WTC11 (cell line): ENCODE measurements around the gene EML6. TPM values are rescaled to one million over a fixed set of nuclear protein-coding genes. Genes with fewer than 3 reads are reported as not detected.

Experiments used
- ATAC-seq: fragments of 200-7000 bp; cut with Tn5 transposase; 2 replicates; pipeline ENCODE4 v1.10.0; 2021; ENCODE audit warnings: mild to moderate bottlenecking, moderate library complexity
- CTCF ChIA-PET: fragments of 300-600 bp; sonication (Branson Sonifier 250); formaldehyde crosslinking; loops from one replicate; lab custom pipeline; 2021; ENCODE audit warnings: antibody characterized with exemption; lab: Charles Lee
- POLR2A ChIA-PET: fragments of 350-600 bp; sonication (Branson Sonifier 250); formaldehyde crosslinking; loops from one replicate; lab custom pipeline; 2021; ENCODE audit warnings: antibody characterized with exemption; lab: Charles Lee
- DNase-seq: peaks from one replicate; pipeline ENCODE4 v3.0.0; 2021; ENCODE audit warnings: low spot score
- H3K27ac Mint-ChIP-seq: 2 replicates; pipeline ENCODE4 v1.8.0; 2021; ENCODE audit warnings: mixed read lengths
- H3K27me3 Mint-ChIP-seq: 2 replicates; pipeline ENCODE4 v1.8.0; 2021; ENCODE audit warnings: low read depth, mild to moderate bottlenecking, moderate library complexity, mixed read lengths
- H3K36me3 Mint-ChIP-seq: 2 replicates; pipeline ENCODE4 v1.8.0; 2021; ENCODE audit warnings: mixed read lengths
- H3K4me1 Mint-ChIP-seq: 2 replicates; pipeline ENCODE4 v1.8.0; 2022; ENCODE audit warnings: mixed read lengths
- H3K4me3 Mint-ChIP-seq: 2 replicates; pipeline ENCODE4 v1.8.0; 2021; ENCODE audit warnings: mild to moderate bottlenecking, moderate library complexity, mixed read lengths
- H3K9me3 Mint-ChIP-seq: 2 replicates; pipeline ENCODE4 v1.8.0; 2021; ENCODE audit warnings: mixed read lengths
- CREM ChIP-seq: sonication (generic); formaldehyde crosslinking; IDR thresholded peaks from 2 replicates; pipeline ENCODE4 v1.8.1; 2022; ENCODE audit warnings: mild to moderate bottlenecking, missing genetic modification reagents, moderate library complexity
- ESRRA ChIP-seq: sonication (generic); formaldehyde crosslinking; IDR thresholded peaks from 2 replicates; pipeline ENCODE4 v1.8.1; 2022; ENCODE audit warnings: mild to moderate bottlenecking, missing genetic modification reagents, borderline replicate concordance
- FOXJ3 ChIP-seq: sonication (generic); formaldehyde crosslinking; IDR thresholded peaks from 2 replicates; pipeline ENCODE4 v1.9.0; 2021; ENCODE audit warnings: missing genetic modification reagents, mild to moderate bottlenecking, borderline replicate concordance
- IRF2 ChIP-seq: sonication (generic); formaldehyde crosslinking; IDR thresholded peaks from 2 replicates; pipeline ENCODE4 v1.8.0; 2022; ENCODE audit warnings: low read depth, missing genetic modification reagents, borderline replicate concordance
- RELA ChIP-seq: sonication (generic); formaldehyde crosslinking; IDR thresholded peaks from 2 replicates; pipeline ENCODE4 v1.8.1; 2022; ENCODE audit warnings: missing genetic modification reagents, mild to moderate bottlenecking, borderline replicate concordance
- RORB ChIP-seq: fragments of 250-450 bp; sonication (Bioruptor Pico); IDR thresholded peaks from 2 replicates; pipeline ENCODE4 v1.9.0; 2021; ENCODE audit warnings: mild to moderate bottlenecking
- SP1 ChIP-seq: sonication (generic); formaldehyde crosslinking; conservative IDR thresholded peaks from 2 replicates; pipeline ENCODE4 v1.8.1; 2022; ENCODE audit warnings: missing genetic modification reagents
- TP53 ChIP-seq: sonication (generic); formaldehyde crosslinking; IDR thresholded peaks from 2 replicates; pipeline ENCODE4 v1.8.1; 2023; ENCODE audit warnings: mild to moderate bottlenecking, missing genetic modification reagents
- ZNF219 ChIP-seq: sonication (generic); formaldehyde crosslinking; IDR thresholded peaks from 2 replicates; pipeline ENCODE4 v1.8.0; 2023; ENCODE audit warnings: missing genetic modification reagents, mild to moderate bottlenecking, borderline replicate concordance
- ZNF396 ChIP-seq: fragments of 250-450 bp; sonication (Bioruptor Pico); IDR thresholded peaks from 2 replicates; pipeline ENCODE4 v1.8.0; 2021; ENCODE audit warnings: mild to moderate bottlenecking, moderate library complexity, borderline replicate concordance
- total RNA-seq: library from RNA; stranded (reverse); gene quantifications from 3 replicates; pipeline ENCODE4 v1.2.3, GENCODE V29; 2021
- TF ChIP-seq, protein P1 (sequence below): sonication (generic); formaldehyde crosslinking; IDR thresholded peaks from 2 replicates; pipeline ENCODE4 v1.8.1; 2023; ENCODE audit warnings: mild to moderate bottlenecking, missing genetic modification reagents, borderline replicate concordance
- TF ChIP-seq, protein P2 (sequence below): fragments of 250-450 bp; sonication (Bioruptor Pico); IDR thresholded peaks from 2 replicates; pipeline ENCODE4 v1.9.0; 2021; ENCODE audit warnings: mild to moderate bottlenecking
- TF ChIP-seq, protein P3 (sequence below): sonication (generic); formaldehyde crosslinking; conservative IDR thresholded peaks from 2 replicates; pipeline ENCODE4 v1.8.1; 2023; ENCODE audit warnings: mild to moderate bottlenecking, low read depth, missing genetic modification reagents, moderate library complexity
- TF ChIP-seq, protein P4 (sequence below): sonication (generic); formaldehyde crosslinking; IDR thresholded peaks from 2 replicates; pipeline ENCODE4 v1.8.1; 2022; ENCODE audit warnings: mild to moderate bottlenecking, missing genetic modification reagents, moderate library complexity, borderline replicate concordance
- TF ChIP-seq, protein P5 (sequence below): sonication (generic); formaldehyde crosslinking; IDR thresholded peaks from 2 replicates; pipeline ENCODE4 v1.8.1; 2022; ENCODE audit warnings: mild to moderate bottlenecking, moderate library complexity, missing genetic modification reagents
- TF ChIP-seq, protein P6 (sequence below): sonication (generic); formaldehyde crosslinking; IDR thresholded peaks from 2 replicates; pipeline ENCODE4 v1.8.1; 2023; ENCODE audit warnings: mild to moderate bottlenecking, missing genetic modification reagents
- TF ChIP-seq, protein P7 (sequence below): fragments of 200-600 bp; IDR thresholded peaks from 2 replicates; pipeline ENCODE4 v1.8.0; 2022; ENCODE audit warnings: antibody characterized with exemption

EML6 gene
- total RNA-seq, 1 experiment from 2014 or later: 2.1 TPM

DNA sequence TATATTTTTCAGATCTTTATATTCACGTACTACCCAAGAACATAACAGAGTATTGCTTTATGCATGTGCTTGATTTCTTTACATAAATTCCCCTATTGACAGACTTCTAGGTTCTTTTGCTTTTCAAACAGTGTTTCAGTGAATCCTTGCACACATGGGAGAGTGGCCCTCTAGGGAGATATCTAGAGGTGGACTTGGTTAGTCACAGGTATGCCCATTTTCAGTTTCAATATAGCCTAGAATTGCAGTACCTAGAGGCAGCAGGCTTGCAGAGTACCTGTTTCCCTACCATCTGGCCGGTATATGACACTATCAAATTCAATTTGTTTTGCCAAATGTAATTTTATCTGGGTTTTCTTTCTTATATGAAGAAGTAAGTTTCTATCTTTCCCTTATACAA lies 36.8 kb downstream of the EML6 start:
- no peak for DNase-seq
- Mint-ChIP-seq H3K4me1 (peaks cover 24% of the 10 kb centered on the region), H3K27me3 (no peaks in the 10 kb centered on the region), H3K36me3 (no peaks in the 10 kb centered on the region)
- TF ChIP-seq ZNF396 (CRISPR knock-in tag): no peak
- TF ChIP-seq, all 79 proteins: peak for 0
- no peak for ATAC-seq
- no peak overlapping the region for H3K4me3 Mint-ChIP-seq
- no peak overlapping the region for H3K27ac Mint-ChIP-seq
- no peaks in the 10 kb centered on the region for H3K9me3 Mint-ChIP-seq
- POLR2A ChIA-PET: interaction anchor here (0.6 kb wide), 1 partner anchor 92 kb away, joined by 4 read pairs; no protein-coding TSS in a partner anchor
- CTCF ChIA-PET: no interaction called here

DNA sequence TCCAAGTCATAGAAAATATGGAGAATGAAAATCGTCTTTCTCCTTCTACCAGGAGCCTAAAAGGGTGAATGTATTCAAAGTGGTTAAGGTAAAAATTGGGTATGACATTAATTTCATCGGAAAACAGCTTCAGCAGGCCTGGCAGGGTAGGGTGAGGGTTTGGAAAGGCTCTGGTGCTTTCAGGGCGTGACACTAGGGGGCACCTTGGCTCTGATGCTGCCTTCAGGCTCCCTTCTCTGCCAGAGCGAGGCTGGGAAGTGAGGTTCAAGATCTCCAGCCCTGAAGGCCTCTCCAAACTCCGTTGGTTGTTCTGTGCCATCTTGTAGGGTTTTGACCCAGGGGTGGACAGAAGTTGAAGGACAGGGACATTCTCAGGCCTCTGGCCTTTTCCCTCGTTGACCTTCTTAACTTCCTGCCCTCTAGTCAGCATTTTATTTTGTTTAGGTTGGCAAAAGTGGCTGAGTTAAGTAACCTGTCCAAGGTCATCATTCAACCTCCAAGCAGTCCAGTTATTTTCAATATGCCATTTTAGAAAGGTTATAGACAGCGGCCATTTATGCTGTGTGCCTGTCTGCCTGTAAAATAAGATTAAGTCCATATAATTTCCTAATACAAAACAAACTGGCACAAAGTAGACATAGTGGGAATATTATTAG lies 40.3 kb downstream of the EML6 start:
- H3K27me3 Mint-ChIP-seq: no peaks in the 10 kb centered on the region
- peak; percentile 60 for DNase-seq

DNA sequence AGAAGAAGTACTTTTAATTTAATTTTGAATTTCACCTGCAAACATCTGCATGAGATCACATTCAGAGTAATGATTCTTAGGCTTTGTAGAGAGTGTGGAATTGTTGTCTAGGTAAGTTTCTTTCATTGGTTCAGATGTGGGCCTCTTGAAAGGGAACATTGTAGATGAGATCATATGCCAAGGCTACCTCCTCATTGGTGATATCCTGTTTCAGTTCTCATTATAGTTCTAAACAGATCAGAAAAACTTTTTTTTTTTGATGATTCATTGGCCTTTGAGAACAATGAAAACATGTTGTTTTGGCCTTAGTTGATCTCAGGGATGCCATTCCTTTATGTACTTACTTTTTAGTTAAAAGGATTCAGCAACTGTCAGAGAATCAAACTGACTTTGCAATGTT lies 44.5 kb downstream of the EML6 start:
- ChIA-PET CTCF (no interaction called here), POLR2A (no interaction called here)
- no peak overlapping the region for H3K27ac Mint-ChIP-seq
- no peaks in the 10 kb centered on the region for H3K36me3 Mint-ChIP-seq
- no peaks in the 10 kb centered on the region for H3K27me3 Mint-ChIP-seq
- no peaks in the 10 kb centered on the region for H3K9me3 Mint-ChIP-seq
- no peaks in the 10 kb centered on the region for H3K4me1 Mint-ChIP-seq
- DNase-seq: no peak
- no peak for ATAC-seq
- H3K4me3 Mint-ChIP-seq: no peak overlapping the region
- TF ChIP-seq, protein P1, sequence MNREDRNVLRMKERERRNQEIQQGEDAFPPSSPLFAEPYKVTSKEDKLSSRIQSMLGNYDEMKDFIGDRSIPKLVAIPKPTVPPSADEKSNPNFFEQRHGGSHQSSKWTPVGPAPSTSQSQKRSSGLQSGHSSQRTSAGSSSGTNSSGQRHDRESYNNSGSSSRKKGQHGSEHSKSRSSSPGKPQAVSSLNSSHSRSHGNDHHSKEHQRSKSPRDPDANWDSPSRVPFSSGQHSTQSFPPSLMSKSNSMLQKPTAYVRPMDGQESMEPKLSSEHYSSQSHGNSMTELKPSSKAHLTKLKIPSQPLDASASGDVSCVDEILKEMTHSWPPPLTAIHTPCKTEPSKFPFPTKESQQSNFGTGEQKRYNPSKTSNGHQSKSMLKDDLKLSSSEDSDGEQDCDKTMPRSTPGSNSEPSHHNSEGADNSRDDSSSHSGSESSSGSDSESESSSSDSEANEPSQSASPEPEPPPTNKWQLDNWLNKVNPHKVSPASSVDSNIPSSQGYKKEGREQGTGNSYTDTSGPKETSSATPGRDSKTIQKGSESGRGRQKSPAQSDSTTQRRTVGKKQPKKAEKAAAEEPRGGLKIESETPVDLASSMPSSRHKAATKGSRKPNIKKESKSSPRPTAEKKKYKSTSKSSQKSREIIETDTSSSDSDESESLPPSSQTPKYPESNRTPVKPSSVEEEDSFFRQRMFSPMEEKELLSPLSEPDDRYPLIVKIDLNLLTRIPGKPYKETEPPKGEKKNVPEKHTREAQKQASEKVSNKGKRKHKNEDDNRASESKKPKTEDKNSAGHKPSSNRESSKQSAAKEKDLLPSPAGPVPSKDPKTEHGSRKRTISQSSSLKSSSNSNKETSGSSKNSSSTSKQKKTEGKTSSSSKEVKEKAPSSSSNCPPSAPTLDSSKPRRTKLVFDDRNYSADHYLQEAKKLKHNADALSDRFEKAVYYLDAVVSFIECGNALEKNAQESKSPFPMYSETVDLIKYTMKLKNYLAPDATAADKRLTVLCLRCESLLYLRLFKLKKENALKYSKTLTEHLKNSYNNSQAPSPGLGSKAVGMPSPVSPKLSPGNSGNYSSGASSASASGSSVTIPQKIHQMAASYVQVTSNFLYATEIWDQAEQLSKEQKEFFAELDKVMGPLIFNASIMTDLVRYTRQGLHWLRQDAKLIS (CRISPR knock-in tag): no peak
- TF ChIP-seq, protein P2, sequence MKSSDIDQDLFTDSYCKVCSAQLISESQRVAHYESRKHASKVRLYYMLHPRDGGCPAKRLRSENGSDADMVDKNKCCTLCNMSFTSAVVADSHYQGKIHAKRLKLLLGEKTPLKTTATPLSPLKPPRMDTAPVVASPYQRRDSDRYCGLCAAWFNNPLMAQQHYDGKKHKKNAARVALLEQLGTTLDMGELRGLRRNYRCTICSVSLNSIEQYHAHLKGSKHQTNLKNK (CRISPR knock-in tag): no peak
- no peak for TF ChIP-seq CREM (CRISPR knock-in tag)
- no peak for TF ChIP-seq ZNF219 (CRISPR knock-in tag)
- TF ChIP-seq, protein P3, sequence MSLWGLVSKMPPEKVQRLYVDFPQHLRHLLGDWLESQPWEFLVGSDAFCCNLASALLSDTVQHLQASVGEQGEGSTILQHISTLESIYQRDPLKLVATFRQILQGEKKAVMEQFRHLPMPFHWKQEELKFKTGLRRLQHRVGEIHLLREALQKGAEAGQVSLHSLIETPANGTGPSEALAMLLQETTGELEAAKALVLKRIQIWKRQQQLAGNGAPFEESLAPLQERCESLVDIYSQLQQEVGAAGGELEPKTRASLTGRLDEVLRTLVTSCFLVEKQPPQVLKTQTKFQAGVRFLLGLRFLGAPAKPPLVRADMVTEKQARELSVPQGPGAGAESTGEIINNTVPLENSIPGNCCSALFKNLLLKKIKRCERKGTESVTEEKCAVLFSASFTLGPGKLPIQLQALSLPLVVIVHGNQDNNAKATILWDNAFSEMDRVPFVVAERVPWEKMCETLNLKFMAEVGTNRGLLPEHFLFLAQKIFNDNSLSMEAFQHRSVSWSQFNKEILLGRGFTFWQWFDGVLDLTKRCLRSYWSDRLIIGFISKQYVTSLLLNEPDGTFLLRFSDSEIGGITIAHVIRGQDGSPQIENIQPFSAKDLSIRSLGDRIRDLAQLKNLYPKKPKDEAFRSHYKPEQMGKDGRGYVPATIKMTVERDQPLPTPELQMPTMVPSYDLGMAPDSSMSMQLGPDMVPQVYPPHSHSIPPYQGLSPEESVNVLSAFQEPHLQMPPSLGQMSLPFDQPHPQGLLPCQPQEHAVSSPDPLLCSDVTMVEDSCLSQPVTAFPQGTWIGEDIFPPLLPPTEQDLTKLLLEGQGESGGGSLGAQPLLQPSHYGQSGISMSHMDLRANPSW (CRISPR knock-in tag): no peak
- TF ChIP-seq ESRRA (CRISPR knock-in tag): no peak
- TF ChIP-seq, protein P4, sequence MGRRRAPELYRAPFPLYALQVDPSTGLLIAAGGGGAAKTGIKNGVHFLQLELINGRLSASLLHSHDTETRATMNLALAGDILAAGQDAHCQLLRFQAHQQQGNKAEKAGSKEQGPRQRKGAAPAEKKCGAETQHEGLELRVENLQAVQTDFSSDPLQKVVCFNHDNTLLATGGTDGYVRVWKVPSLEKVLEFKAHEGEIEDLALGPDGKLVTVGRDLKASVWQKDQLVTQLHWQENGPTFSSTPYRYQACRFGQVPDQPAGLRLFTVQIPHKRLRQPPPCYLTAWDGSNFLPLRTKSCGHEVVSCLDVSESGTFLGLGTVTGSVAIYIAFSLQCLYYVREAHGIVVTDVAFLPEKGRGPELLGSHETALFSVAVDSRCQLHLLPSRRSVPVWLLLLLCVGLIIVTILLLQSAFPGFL (CRISPR knock-in tag): no peak
- TF ChIP-seq, protein P5, sequence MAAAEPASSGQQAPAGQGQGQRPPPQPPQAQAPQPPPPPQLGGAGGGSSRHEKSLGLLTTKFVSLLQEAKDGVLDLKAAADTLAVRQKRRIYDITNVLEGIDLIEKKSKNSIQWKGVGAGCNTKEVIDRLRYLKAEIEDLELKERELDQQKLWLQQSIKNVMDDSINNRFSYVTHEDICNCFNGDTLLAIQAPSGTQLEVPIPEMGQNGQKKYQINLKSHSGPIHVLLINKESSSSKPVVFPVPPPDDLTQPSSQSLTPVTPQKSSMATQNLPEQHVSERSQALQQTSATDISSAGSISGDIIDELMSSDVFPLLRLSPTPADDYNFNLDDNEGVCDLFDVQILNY (CRISPR knock-in tag): no peak
- TF ChIP-seq RELA: no peak
- no peak for TF ChIP-seq FOXJ3 (CRISPR knock-in tag)
- no peak for TF ChIP-seq RORB (CRISPR knock-in tag)
- TF ChIP-seq, protein P6, sequence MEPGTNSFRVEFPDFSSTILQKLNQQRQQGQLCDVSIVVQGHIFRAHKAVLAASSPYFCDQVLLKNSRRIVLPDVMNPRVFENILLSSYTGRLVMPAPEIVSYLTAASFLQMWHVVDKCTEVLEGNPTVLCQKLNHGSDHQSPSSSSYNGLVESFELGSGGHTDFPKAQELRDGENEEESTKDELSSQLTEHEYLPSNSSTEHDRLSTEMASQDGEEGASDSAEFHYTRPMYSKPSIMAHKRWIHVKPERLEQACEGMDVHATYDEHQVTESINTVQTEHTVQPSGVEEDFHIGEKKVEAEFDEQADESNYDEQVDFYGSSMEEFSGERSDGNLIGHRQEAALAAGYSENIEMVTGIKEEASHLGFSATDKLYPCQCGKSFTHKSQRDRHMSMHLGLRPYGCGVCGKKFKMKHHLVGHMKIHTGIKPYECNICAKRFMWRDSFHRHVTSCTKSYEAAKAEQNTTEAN (CRISPR knock-in tag): no peak
- no peak for TF ChIP-seq IRF2 (CRISPR knock-in tag)
- no peak for TF ChIP-seq SP1 (CRISPR knock-in tag)

More for the DNA sequence above, 40.3 kb downstream of the EML6 start:
- TF ChIP-seq, protein P7, sequence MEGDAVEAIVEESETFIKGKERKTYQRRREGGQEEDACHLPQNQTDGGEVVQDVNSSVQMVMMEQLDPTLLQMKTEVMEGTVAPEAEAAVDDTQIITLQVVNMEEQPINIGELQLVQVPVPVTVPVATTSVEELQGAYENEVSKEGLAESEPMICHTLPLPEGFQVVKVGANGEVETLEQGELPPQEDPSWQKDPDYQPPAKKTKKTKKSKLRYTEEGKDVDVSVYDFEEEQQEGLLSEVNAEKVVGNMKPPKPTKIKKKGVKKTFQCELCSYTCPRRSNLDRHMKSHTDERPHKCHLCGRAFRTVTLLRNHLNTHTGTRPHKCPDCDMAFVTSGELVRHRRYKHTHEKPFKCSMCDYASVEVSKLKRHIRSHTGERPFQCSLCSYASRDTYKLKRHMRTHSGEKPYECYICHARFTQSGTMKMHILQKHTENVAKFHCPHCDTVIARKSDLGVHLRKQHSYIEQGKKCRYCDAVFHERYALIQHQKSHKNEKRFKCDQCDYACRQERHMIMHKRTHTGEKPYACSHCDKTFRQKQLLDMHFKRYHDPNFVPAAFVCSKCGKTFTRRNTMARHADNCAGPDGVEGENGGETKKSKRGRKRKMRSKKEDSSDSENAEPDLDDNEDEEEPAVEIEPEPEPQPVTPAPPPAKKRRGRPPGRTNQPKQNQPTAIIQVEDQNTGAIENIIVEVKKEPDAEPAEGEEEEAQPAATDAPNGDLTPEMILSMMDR: peak; percentile 27; the same call in 1 of the 2 replicates
- TF ChIP-seq TP53: no peak
- ChIA-PET POLR2A (interaction anchor here (0.5 kb wide), 1 partner anchor 967 kb away, joined by 4 read pairs; no protein-coding TSS in a partner anchor), CTCF (interaction anchor here (0.8 to 1.1 kb wide), 5 partner anchors 69 to 412 kb away, joined by 3 to 11 read pairs (median 6); no protein-coding TSS in a partner anchor)
- H3K36me3 Mint-ChIP-seq: no peaks in the 10 kb centered on the region
- H3K27ac Mint-ChIP-seq: no peak overlapping the region
- H3K9me3 Mint-ChIP-seq: no peaks in the 10 kb centered on the region
- peak; percentile 90 for ATAC-seq
- H3K4me3 Mint-ChIP-seq: no peak overlapping the region
- H3K4me1 Mint-ChIP-seq: 0 out of 2 replicates have a peak, but pooled peaks cover 1% of the 10 kb centered on the region
